WI38 (cell line): ENCODE measurements around the gene PI3.
"Not testable (repeated sequence)": the region's sequence is repeated elsewhere in the genome, so short reads cannot be mapped to it uniquely, and the experiment has no call there.

Source experiments
- H3K4me3 ChIP-seq: 2 replicates; pipeline ENCODE4 v1.5.1; 2011; ENCODE audit warnings: low read depth, mild to moderate bottlenecking, control low read depth, low read length
- TF ChIP-seq, protein P1 (sequence below): IDR thresholded peaks from 2 replicates; pipeline ENCODE4 v1.5.1; 2012; ENCODE audit warnings: low read depth, mild to moderate bottlenecking, control low read depth, low read length

The PI3 gene

DNA sequence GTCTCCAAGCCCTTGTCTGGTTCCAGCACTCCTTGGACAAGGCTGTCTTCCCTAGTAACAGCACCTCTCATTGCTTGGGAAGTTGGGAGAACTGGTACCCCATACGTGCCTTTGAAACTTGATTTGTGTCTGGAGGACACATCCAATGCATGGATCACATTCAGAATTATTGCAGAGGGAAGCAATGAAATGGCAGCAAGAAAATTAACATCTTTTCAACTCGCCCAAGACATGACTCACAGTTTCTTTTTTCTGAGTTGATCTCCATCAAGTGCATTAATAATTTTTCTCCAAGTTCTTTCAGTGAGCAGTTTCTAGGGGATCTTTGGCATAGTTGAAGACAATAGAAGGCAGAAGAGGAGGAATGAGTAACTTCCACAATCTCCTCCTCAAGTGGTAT, 22.3 kb upstream of the PI3 start:
- H3K4me3 ChIP-seq, result no peak overlapping the region
- TF ChIP-seq, protein P1, sequence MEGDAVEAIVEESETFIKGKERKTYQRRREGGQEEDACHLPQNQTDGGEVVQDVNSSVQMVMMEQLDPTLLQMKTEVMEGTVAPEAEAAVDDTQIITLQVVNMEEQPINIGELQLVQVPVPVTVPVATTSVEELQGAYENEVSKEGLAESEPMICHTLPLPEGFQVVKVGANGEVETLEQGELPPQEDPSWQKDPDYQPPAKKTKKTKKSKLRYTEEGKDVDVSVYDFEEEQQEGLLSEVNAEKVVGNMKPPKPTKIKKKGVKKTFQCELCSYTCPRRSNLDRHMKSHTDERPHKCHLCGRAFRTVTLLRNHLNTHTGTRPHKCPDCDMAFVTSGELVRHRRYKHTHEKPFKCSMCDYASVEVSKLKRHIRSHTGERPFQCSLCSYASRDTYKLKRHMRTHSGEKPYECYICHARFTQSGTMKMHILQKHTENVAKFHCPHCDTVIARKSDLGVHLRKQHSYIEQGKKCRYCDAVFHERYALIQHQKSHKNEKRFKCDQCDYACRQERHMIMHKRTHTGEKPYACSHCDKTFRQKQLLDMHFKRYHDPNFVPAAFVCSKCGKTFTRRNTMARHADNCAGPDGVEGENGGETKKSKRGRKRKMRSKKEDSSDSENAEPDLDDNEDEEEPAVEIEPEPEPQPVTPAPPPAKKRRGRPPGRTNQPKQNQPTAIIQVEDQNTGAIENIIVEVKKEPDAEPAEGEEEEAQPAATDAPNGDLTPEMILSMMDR, result no peak

DNA sequence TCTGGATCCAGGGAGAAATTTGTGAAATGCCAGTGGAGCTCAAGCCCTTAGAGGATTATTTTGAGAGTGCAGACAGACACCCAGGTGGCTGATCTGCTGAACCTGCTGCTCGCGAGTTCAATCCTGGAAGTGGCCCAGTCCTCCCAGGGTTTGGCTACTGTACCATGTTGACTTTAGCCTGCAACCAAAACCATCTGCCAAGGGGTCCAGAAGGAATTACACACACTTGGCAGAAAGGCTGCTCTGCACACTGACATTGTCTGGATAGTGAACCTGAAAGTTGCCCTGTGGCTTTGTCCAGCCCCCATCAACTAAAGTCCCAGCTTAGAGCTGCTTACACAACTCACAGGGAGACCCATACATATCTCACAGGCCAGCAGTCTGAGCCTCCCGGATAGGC, 21.6 kb upstream of the PI3 start:
- TF ChIP-seq, protein P1, result no peak
- H3K4me3 ChIP-seq, result no peak overlapping the region

DNA sequence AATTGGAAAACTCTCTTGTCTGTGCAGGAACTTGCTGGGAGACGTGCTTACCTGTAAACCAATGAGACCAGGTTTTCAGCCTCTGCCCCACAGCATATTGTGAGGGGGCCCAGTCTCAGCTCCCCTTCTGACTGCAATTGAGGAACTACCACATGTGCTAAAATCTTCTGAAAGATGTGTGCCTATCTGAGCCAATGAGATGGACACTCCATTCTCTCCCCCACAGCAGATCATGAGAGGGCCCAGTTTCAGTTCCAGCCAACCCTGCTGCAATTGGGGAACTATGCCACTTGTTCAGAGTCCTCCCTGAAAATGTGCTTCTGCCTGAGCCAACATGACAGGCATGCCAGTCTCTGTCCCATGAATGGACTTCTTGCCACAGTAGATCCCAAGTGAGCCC, 20.9 kb upstream of the PI3 start:
- H3K4me3 ChIP-seq, result no peak overlapping the region
- TF ChIP-seq, protein P1, result no peak

DNA sequence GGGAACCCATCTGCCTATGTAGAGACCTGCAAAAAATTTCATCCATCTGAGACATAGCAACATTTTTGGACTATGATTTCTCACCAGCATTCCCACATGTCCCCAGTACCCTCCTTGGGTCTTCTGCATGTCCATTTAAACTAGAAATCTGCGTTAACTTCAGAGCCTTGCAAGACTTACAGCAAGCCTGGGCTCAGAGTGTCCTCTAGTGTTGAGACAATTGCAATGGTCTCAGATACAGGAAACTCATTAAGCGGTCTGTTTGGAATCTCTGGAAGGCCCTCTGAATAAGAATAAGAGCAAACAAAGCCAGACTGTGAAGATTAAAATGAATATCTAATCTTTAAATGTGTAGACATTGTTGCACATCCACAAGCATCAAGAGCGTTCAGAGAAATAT, 20.5 kb upstream of the PI3 start:
- TF ChIP-seq, protein P1, result no peak
- no peak overlapping the region for H3K4me3 ChIP-seq

DNA sequence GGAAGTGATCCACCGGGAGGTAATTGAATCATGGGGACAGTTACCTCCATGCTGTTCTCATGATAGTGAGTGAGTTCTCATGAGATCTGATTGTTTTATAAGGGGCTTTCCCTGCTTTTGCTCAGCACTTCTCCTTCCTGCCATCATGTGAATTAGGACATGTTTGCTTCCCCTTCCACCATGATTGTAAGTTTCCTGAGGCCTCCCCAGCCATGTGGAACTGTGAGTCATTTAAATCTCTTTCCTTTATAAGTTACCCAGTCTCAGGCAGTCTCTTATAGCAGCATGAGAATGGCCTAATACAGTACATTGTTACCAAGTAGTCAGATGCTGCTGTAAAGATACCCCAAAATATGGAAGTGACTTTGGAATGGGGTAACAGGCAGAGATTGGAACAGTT, 19.9 kb upstream of the PI3 start:
- not testable (repeated sequence) for H3K4me3 ChIP-seq

DNA sequence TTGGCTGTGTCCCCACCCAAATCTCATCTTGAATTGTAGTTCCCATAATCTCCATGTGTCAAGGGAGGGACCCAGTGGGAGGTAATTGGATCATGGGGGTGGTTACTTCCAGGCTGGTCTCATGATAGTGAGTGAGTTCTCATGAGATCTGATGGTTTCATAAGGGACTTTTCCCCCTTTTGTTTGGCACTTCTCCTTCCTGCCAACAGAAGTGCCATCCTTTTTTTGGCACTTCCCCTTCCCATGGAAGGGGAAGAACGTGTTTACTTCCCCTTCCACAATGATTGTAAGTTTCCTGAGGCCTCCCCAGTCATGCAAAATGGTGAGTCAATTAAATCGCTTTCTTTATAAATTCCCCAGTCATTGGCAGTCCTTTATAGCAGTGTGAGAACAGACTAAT, 18.0 kb upstream of the PI3 start:
- H3K4me3 ChIP-seq, result no peak overlapping the region
- TF ChIP-seq, protein P1, result no peak

DNA sequence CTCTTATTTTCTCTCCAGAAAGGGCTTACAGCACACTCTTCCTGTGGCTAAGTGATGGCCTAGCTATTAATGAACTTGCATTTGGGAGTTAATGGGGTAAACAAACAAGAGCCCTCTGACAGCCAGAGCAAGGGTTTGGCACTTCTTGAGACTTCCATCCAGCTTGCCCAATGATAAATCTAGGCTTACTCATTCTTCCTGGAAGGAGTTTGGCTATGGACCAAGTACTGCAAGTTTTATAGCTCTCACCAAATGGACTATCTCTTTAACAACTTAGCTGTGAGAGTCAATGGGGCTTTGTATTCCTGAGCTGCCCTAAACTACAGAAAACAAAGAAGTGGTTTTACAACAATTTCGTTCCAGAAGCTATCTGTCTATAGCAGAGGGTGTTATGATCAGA, 16.7 kb upstream of the PI3 start:
- no peak overlapping the region for H3K4me3 ChIP-seq
- TF ChIP-seq, protein P1, result no peak

DNA sequence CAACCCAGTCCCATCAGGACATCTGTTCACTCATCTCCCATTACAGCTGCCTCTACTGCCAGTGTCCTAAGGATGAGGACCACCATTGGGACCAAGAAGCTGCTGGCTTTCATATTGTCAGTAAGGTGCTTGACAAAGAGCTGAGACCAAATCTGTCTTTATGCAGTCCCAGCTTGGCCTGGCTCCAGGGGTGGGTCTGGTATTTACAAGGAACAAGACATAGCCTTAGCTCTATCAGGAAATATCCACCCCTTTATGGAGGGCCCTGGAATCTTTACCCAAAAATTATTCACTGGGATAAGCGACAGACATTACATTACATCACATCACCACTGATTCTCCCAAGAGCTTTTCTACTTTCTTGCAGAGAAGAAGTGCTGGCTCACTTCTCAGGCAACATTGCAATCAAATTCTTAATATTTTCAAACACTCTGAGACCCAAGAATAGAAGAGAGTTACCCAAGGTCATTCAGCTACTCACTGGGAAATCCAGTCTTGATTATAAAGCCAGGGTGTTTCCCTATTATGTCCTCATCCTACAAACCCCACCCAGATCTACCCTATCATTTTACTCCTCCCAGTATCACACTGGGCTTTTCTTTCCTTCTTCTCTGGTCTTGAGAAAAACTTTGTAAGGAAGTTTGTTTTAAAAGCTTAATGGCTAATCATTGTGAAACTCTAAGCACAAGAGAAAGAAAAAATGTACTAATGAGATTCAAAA, 11.5 kb upstream of the PI3 start:
- H3K4me3 ChIP-seq, result no peak overlapping the region
- TF ChIP-seq, protein P1, result no peak
